WTC11 (cell line): Measurements from ENCODE around the gene TECR.
"Not testable (repeated sequence)": the region's sequence is repeated elsewhere in the genome, so short reads cannot be mapped to it uniquely, and the experiment has no call there.

Experiments used
- ATF3 ChIP-seq: sonication (generic); formaldehyde crosslinking; conservative IDR thresholded peaks from 2 replicates; pipeline ENCODE4 v1.8.1; 2022; ENCODE audit warnings: mild to moderate bottlenecking, missing genetic modification reagents
- CREB1 ChIP-seq: sonication (generic); formaldehyde crosslinking; IDR thresholded peaks from 2 replicates; pipeline ENCODE4 v1.8.0; 2023; ENCODE audit warnings: mild to moderate bottlenecking, missing genetic modification reagents
- E2F5 ChIP-seq: sonication (generic); formaldehyde crosslinking; IDR thresholded peaks from 2 replicates; pipeline ENCODE4 v1.8.1; 2022; ENCODE audit warnings: mild to moderate bottlenecking, moderate library complexity, missing genetic modification reagents
- NR2C2 ChIP-seq: sonication (generic); formaldehyde crosslinking; IDR thresholded peaks from 2 replicates; pipeline ENCODE4 v1.8.0; 2022; ENCODE audit warnings: mild to moderate bottlenecking, missing genetic modification reagents
- NR3C1 ChIP-seq: sonication (generic); formaldehyde crosslinking; conservative IDR thresholded peaks from 2 replicates; pipeline ENCODE4 v1.8.1; 2023; ENCODE audit warnings: low read depth, mild to moderate bottlenecking, missing genetic modification reagents
- SP1 ChIP-seq: sonication (generic); formaldehyde crosslinking; conservative IDR thresholded peaks from 2 replicates; pipeline ENCODE4 v1.8.1; 2022; ENCODE audit warnings: missing genetic modification reagents
- TCF7 ChIP-seq: sonication (generic); formaldehyde crosslinking; IDR thresholded peaks from 2 replicates; pipeline ENCODE4 v1.8.0; 2022; ENCODE audit warnings: mild to moderate bottlenecking, low read depth, missing genetic modification reagents, moderate library complexity
- ZNF138 ChIP-seq: sonication (generic); formaldehyde crosslinking; conservative IDR thresholded peaks from 2 replicates; pipeline ENCODE4 v1.8.1; 2022; ENCODE audit warnings: mild to moderate bottlenecking, moderate library complexity, missing genetic modification reagents
- TF ChIP-seq, protein P1 (sequence below): fragments of 200-600 bp; IDR thresholded peaks from 2 replicates; pipeline ENCODE4 v1.8.0; 2022; ENCODE audit warnings: antibody characterized with exemption
- TF ChIP-seq, protein P2 (sequence below): sonication (generic); formaldehyde crosslinking; IDR thresholded peaks from 2 replicates; pipeline ENCODE4 v1.8.0; 2022; ENCODE audit warnings: mild to moderate bottlenecking, missing genetic modification reagents
- TF ChIP-seq, protein P3 (sequence below): sonication (generic); formaldehyde crosslinking; IDR thresholded peaks from 2 replicates; pipeline ENCODE4 v1.8.1; 2023; ENCODE audit warnings: mild to moderate bottlenecking, missing genetic modification reagents, moderate library complexity
- TF ChIP-seq, protein P4 (sequence below): sonication (generic); formaldehyde crosslinking; IDR thresholded peaks from 2 replicates; pipeline ENCODE4 v1.8.1; 2023; ENCODE audit warnings: mild to moderate bottlenecking, missing genetic modification reagents
- TF ChIP-seq, protein P5 (sequence below): sonication (generic); formaldehyde crosslinking; conservative IDR thresholded peaks from 2 replicates; pipeline ENCODE4 v1.8.1; 2023; ENCODE audit warnings: mild to moderate bottlenecking, low read depth, missing genetic modification reagents, moderate library complexity
- TF ChIP-seq, protein P6 (sequence below): sonication (generic); formaldehyde crosslinking; IDR thresholded peaks from 2 replicates; pipeline ENCODE4 v1.8.0; 2022; ENCODE audit warnings: missing genetic modification reagents

DNA sequence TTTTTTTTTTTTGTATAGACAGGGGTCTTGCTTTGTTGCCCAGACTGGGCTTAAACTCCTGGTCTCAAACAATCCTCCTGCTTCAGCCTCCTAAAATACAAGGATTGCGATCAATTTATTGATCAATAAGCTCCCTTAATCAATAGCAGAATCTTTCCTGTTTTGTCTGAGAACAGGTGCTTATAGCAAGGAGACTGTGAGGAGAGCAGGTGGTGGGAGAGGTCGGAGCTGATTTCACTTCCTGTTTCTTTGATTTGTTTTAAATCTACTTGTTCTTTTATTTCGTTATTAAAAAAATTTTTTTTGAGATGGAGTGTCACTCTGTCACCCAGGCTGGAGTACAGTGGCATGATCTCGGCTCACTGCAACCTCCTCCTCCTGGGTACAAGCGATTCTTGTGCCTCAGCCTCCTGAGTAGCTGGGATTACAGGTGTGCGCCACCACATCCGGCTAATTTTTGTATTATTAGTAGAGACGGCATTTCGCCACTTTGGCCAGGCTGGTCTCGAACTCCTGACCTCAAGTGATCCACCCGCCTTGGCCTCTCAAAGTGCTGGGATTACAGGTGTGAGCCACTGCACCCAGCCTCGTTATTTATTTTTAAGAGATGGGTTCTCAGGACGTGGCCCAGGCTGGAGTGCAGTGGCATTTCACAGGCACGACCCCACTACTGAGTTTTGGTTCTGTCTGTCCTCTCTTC, 84.2 kb downstream of the TECR start:
- TF ChIP-seq, protein P1, sequence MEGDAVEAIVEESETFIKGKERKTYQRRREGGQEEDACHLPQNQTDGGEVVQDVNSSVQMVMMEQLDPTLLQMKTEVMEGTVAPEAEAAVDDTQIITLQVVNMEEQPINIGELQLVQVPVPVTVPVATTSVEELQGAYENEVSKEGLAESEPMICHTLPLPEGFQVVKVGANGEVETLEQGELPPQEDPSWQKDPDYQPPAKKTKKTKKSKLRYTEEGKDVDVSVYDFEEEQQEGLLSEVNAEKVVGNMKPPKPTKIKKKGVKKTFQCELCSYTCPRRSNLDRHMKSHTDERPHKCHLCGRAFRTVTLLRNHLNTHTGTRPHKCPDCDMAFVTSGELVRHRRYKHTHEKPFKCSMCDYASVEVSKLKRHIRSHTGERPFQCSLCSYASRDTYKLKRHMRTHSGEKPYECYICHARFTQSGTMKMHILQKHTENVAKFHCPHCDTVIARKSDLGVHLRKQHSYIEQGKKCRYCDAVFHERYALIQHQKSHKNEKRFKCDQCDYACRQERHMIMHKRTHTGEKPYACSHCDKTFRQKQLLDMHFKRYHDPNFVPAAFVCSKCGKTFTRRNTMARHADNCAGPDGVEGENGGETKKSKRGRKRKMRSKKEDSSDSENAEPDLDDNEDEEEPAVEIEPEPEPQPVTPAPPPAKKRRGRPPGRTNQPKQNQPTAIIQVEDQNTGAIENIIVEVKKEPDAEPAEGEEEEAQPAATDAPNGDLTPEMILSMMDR: not testable (repeated sequence)
- TF ChIP-seq ATF3; TCF7; NR3C1; CREB1 (CRISPR knock-in tag); E2F5; ZNF138 (CRISPR knock-in tag); NR2C2 (CRISPR knock-in tag); SP1 (CRISPR knock-in tag): not testable (repeated sequence)
- TF ChIP-seq, protein P2, sequence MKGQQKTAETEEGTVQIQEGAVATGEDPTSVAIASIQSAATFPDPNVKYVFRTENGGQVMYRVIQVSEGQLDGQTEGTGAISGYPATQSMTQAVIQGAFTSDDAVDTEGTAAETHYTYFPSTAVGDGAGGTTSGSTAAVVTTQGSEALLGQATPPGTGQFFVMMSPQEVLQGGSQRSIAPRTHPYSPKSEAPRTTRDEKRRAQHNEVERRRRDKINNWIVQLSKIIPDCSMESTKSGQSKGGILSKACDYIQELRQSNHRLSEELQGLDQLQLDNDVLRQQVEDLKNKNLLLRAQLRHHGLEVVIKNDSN (CRISPR knock-in tag): not testable (repeated sequence)
- TF ChIP-seq, protein P3, sequence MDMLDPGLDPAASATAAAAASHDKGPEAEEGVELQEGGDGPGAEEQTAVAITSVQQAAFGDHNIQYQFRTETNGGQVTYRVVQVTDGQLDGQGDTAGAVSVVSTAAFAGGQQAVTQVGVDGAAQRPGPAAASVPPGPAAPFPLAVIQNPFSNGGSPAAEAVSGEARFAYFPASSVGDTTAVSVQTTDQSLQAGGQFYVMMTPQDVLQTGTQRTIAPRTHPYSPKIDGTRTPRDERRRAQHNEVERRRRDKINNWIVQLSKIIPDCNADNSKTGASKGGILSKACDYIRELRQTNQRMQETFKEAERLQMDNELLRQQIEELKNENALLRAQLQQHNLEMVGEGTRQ (CRISPR knock-in tag): not testable (repeated sequence)
- TF ChIP-seq, protein P4, sequence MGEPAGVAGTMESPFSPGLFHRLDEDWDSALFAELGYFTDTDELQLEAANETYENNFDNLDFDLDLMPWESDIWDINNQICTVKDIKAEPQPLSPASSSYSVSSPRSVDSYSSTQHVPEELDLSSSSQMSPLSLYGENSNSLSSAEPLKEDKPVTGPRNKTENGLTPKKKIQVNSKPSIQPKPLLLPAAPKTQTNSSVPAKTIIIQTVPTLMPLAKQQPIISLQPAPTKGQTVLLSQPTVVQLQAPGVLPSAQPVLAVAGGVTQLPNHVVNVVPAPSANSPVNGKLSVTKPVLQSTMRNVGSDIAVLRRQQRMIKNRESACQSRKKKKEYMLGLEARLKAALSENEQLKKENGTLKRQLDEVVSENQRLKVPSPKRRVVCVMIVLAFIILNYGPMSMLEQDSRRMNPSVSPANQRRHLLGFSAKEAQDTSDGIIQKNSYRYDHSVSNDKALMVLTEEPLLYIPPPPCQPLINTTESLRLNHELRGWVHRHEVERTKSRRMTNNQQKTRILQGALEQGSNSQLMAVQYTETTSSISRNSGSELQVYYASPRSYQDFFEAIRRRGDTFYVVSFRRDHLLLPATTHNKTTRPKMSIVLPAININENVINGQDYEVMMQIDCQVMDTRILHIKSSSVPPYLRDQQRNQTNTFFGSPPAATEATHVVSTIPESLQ (CRISPR knock-in tag): not testable (repeated sequence)
- TF ChIP-seq, protein P5, sequence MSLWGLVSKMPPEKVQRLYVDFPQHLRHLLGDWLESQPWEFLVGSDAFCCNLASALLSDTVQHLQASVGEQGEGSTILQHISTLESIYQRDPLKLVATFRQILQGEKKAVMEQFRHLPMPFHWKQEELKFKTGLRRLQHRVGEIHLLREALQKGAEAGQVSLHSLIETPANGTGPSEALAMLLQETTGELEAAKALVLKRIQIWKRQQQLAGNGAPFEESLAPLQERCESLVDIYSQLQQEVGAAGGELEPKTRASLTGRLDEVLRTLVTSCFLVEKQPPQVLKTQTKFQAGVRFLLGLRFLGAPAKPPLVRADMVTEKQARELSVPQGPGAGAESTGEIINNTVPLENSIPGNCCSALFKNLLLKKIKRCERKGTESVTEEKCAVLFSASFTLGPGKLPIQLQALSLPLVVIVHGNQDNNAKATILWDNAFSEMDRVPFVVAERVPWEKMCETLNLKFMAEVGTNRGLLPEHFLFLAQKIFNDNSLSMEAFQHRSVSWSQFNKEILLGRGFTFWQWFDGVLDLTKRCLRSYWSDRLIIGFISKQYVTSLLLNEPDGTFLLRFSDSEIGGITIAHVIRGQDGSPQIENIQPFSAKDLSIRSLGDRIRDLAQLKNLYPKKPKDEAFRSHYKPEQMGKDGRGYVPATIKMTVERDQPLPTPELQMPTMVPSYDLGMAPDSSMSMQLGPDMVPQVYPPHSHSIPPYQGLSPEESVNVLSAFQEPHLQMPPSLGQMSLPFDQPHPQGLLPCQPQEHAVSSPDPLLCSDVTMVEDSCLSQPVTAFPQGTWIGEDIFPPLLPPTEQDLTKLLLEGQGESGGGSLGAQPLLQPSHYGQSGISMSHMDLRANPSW: not testable (repeated sequence)
- TF ChIP-seq, protein P6, sequence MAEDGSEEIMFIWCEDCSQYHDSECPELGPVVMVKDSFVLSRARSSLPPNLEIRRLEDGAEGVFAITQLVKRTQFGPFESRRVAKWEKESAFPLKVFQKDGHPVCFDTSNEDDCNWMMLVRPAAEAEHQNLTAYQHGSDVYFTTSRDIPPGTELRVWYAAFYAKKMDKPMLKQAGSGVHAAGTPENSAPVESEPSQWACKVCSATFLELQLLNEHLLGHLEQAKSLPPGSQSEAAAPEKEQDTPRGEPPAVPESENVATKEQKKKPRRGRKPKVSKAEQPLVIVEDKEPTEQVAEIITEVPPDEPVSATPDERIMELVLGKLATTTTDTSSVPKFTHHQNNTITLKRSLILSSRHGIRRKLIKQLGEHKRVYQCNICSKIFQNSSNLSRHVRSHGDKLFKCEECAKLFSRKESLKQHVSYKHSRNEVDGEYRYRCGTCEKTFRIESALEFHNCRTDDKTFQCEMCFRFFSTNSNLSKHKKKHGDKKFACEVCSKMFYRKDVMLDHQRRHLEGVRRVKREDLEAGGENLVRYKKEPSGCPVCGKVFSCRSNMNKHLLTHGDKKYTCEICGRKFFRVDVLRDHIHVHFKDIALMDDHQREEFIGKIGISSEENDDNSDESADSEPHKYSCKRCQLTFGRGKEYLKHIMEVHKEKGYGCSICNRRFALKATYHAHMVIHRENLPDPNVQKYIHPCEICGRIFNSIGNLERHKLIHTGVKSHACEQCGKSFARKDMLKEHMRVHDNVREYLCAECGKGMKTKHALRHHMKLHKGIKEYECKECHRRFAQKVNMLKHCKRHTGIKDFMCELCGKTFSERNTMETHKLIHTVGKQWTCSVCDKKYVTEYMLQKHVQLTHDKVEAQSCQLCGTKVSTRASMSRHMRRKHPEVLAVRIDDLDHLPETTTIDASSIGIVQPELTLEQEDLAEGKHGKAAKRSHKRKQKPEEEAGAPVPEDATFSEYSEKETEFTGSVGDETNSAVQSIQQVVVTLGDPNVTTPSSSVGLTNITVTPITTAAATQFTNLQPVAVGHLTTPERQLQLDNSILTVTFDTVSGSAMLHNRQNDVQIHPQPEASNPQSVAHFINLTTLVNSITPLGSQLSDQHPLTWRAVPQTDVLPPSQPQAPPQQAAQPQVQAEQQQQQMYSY (CRISPR knock-in tag): not testable (repeated sequence)
